Non-pigmented ciliary epithelial cell (primary cell): ENCODE data around the gene TSPEAR.

Experiments used
- DNase-seq: peaks from one replicate; pipeline ENCODE4 v3.0.0-alpha.2; 2010; ENCODE audit warnings: low read depth

Gene TSPEAR

DNA sequence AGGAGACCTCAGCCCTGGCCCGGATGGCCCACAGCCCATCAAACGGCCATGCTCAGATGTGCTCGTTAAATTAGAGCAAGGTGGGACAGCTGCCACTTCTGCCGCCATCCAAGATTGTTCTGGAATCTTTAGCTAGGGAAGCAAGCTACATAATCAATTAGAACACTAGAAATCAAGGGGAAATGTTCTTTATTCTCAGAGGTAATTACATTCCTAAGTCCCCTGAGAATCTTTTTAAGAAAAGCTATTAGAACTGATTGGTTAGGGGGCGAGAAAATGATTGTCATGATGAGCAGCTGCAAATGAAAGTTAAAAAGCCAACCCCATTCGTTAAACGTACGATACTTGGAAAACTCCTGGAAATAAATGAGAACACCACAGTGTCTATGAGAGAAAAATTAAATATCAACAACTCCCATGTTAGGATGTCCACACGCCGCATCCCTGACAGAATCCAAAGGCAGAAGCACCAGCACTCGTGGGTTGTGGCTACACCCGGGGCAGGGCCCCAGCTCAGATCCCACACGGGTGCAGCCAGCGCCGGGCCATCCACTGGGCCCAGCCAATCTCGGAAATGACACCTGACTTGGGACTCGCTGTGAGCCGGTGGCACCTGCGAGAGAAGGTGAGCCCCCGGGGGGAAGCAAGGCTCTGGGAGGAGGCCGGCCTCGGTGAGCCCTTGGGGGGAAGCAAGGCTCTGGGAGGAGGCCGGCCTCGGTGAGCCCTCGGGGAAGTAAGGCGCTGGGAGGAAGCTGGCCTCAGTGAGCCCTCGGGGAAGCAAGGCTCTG is 209.0 kb downstream of the TSPEAR start:
- DNase-seq, result no peak

DNA sequence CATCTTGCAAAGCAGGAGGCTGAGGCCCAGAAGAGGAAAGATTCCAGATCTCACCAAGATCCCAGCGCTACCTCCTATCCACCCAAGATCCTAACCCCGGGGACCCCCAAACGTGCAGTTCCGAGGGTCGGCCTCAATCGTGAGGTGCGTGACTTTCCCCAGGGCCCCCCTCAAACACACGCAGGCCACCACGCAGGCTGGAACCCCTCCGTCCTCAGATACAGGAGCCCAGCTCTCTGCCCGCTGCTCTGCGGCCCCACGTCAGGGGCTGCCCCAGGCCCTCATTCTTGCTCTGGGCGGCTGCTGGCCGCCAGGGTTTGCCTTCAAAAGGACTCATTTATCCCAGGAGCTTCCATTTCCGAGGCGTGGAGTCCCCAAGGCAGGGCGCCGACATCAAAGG is 211.3 kb downstream of the TSPEAR start:
- no peak for DNase-seq

DNA sequence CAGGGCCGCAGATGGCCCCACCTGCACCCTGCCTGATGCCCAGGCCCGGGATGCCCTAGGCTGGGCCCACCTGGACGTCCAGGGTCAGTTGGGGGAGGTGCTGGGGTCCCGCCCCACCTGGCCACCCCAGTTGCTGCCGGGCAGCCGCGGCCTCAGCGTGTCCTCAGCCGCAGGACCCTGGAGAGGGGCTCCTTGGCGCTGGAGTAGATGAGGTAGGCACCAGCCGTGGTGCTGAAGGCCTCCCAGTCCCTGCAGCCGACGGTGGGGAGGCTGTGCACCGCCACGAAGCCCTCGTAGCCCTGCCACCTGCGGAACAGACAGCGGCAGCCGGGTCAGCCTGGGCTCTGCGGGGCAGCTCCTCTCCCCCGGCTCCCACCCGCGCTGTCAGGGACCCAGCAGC is 211.7 kb downstream of the TSPEAR start:
- no peak for DNase-seq

- DNase-seq, result no peak
Observed at GRCh38 chr21:44499211-44499560, 212.2 kb downstream of the TSPEAR start.

- DNase-seq, result no peak
Observed at GRCh38 chr21:44498280-44499210, 212.8 kb downstream of the TSPEAR start.

- no peak for DNase-seq
Observed at GRCh38 chr21:44497703-44498126, 213.7 kb downstream of the TSPEAR start.

- no peak for DNase-seq
Observed at GRCh38 chr21:44496564-44497550, 214.5 kb downstream of the TSPEAR start.

GRCh38 chr21:44495611-44496563 is 215.5 kb downstream of the TSPEAR start:
- no peak for DNase-seq

DNA sequence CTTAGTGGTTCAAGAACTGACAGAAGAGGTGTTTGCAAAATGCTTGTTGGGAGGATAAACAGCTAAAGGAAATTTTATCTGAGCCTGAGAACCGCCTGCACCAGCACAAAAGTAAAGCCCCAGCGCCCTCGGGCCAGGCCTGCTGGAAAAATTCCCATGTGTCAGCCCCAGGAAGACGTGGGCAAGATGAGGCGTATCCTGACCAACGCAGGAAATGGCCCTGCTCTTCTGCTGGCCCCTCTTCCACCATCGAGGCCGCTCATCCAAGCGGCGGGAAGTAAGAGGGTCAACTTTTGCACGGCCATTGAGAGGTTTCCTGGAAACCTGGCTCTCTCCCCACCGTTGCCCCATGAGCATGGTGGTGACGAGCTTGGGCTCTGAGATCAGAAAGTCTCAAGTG is 216.4 kb downstream of the TSPEAR start:
- no peak for DNase-seq

DNA sequence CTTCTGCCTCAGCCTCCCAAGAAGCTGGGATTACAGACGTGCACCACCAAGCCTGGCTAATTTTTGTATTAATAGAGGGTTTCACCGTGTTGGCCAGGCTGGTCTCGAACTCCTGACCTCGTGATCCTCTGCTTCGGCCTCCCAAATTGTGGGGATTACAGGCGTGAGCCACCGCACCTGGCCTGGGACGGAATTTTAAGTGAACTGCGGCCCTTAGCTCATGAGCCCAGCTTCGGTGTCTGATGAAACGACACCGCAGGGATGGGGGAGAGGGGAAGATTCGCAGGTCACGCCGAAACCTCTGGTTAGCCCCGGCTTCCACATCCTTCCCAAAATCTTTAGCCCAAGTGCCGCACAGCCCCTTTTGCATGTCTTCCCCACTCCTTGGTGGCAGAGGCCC is 217.0 kb downstream of the TSPEAR start:
- no peak for DNase-seq

- DNase-seq, result no peak
Observed at GRCh38 chr21:44492567-44493385, 218.6 kb downstream of the TSPEAR start.

- DNase-seq, result no peak
Observed at GRCh38 chr21:44490816-44491215, 220.6 kb downstream of the TSPEAR start.

- DNase-seq, result no peak
Observed at GRCh38 chr21:44490405-44490804, 221.0 kb downstream of the TSPEAR start.

DNA sequence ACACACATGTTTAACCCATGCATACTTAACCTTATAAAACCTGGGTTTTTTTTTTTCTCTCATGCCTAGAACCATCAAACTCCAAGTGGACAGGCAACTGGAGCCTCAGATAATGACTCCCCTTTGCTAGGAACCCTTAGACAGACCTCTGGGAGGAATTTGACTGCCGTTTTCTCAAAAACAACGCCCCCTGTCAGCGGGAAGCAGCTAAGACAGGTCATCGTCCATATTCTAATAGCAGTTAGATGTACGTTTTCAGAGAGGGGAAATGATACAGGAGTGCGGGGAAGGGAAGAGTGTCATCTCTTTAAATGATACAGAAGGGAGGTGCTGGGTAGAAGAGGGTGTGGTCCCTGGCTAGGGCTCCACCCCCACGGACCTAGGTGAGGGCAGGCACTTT is 221.4 kb downstream of the TSPEAR start:
- no peak for DNase-seq

GRCh38 chr21:44487831-44488230 is 223.5 kb downstream of the TSPEAR start:
- DNase-seq, result no peak

GRCh38 chr21:44486302-44486701 is 225.1 kb downstream of the TSPEAR start:
- no peak for DNase-seq

- no peak for DNase-seq
Observed at GRCh38 chr21:44485796-44486195, 225.6 kb downstream of the TSPEAR start.

GRCh38 chr21:44485254-44485793 is 226.0 kb downstream of the TSPEAR start:
- no peak for DNase-seq

DNA sequence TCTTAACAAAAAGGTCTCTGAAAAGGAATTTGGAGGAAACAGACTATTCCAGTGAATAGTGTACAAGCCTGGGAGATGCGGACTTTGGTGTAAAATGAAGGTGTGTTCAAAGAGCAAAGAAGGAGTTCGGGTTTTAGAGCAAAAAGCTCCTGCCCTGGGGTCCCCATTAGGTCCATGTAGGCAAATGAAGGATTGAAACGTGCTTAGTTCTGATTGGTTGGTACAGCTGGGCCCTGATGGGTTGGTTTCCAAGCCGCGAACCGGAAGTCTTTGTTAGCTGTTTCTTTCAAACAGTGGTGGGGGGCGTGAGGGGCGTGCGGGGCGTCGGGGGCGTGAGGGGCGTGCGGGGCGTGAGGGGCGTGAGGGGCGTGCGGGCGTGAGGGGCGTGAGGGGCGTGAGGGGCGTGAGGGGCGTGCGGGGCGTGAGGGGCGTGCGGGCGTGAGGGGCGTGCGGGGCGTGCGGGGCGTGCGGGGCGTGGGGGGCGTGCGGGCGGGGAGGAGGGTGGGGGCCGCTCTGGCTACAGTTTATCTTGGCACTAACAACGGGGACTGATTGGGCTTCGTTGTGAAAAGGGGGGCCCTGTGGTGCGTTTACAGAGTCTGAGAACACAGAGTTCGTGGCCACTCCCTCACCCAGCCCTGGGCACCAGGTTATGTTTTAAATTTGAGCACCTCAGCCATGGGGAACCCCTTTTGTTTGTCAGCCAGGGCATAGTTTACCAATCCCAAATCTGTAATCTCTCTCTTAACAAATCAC is 226.7 kb downstream of the TSPEAR start:
- no peak for DNase-seq
